Measurements from ENCODE around the gene LINC00237. TPM values are rescaled to one million over a fixed set of nuclear protein-coding genes. Genes with fewer than 3 reads are reported as not detected.

LINC00237 gene
- total and polyA plus RNA-seq, 9 of the 15 experiments (the other 6 are each of a cell fraction or from before 2014, with no cell fraction given): not detected

DNA sequence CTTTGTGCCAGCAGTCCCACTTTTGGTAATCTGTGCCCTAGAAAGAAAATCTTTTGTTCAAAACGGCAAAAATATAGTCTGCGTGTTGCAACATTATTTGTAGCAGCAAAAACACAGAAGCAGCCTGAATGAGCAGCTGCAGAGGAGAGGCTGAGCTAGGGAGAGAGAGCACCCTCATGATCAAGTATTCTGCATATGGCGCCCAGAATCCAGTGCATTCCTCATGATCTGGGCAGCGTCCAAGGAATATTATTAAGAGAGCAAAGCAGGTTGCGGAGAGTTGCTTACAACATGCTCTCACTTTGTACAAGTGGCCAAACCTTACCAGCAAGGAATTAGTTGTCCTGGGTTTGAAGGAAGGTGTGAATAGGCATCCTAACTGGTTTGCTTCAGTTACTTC lies 45.6 kb upstream of the LINC00237 start:
- ChIA-PET CTCF (ENCODE audit: low intra/inter-chr PET ratio) (no interaction called here), POLR2A (interaction anchor here (0.6 to 1.3 kb wide), 3 partner anchors 26 to 117 kb away, joined by 3 to 5 read pairs (median 3); partner anchors contain the start of gene KIZ)
- Histone ChIP-seq H3K9me1 (ENCODE audit: control insufficient read depth, insufficient read depth, low read length) (no peaks in the 10 kb centered on the region), H3K27me3 (ENCODE audit: control insufficient read depth in 2 of 2, insufficient read depth in 2 of 2, low read length in 2 of 2) (no peaks in the 10 kb centered on the region), H3K36me3 (ENCODE audit: control insufficient read depth, insufficient read depth, low read length) (no peaks in the 10 kb centered on the region; the same call in 2 of the 3 replicates), H2AFZ (ENCODE audit: low read depth, low read length) (no peak overlapping the region), H3K79me2 (ENCODE audit: control insufficient read depth, insufficient read depth, low read length) (no peaks in the 10 kb centered on the region), H3K4me1 (replicated peaks in 1 of 2; ENCODE audit: control insufficient read depth in 2 of 2, insufficient read depth in 2 of 2, low read length in 2 of 2) (no peaks in the 10 kb centered on the region; a peak in 1 of 5 replicates), H3K27ac (ENCODE audit: extremely low read depth, low read depth, low read length) (no peak overlapping the region), H3K4me2 (ENCODE audit: insufficient read depth, low read length) (no peak overlapping the region), H4K20me1 (replicated peaks; ENCODE audit: control insufficient read depth, insufficient read depth, low read length) (no peaks in the 10 kb centered on the region), H3K4me3 (no peak overlapping the region), H3K9ac (ENCODE audit: insufficient read depth in 1 of 2, low read depth in 2 of 2, low read length in 2 of 2) (no peak overlapping the region), H3K9me3 (replicated peaks; ENCODE audit: control insufficient read depth, insufficient read depth, low read depth, low read length) (no peaks in the 10 kb centered on the region)
- DNase-seq (ENCODE audit: extremely low read depth in 1 of 4, low spot score in 3 of 4) (no peak), ATAC-seq (no peak), FAIRE-seq (no peak)
- BruUV-seq (replicated peaks): no TSS peak
- intact Hi-C loops (cut with micrococcal nuclease): no loop called here
- 62% methylated on average over 5 of the region's 5 CpGs for WGBS (ENCODE audit: insufficient coverage, low coverage, missing lambda C conversion rate)
- in situ Hi-C loops (cut with MboI): no loop called here
- TF ChIP-seq GTF2A2 (tag; IDR thresholded peaks at IDR 0.05) (no peak), MAZ (CRISPR knock-in tag; conservative IDR thresholded peaks at IDR 0.05 in 1 of 2, IDR thresholded peaks at IDR 0.05 in 1 of 2) (no peak), FOXA3 (CRISPR knock-in tag; conservative IDR thresholded peaks at IDR 0.05 in 1 of 2, IDR thresholded peaks at IDR 0.05 in 1 of 2) (no peak), XRCC3 (IDR thresholded peaks at IDR 0.05) (no peak), PHB (CRISPR knock-in tag; IDR thresholded peaks at IDR 0.05) (no peak), ZNF175 (CRISPR knock-in tag; IDR thresholded peaks at IDR 0.05; ENCODE audit: low read depth) (no peak), PYGO2 (tag; IDR thresholded peaks at IDR 0.05) (no peak), NCOA2 (IDR thresholded peaks at IDR 0.05; ENCODE audit: partially characterized antibody in 2 of 2) (no peak), ZNF121 (CRISPR knock-in tag; conservative IDR thresholded peaks at IDR 0.05) (no peak), SLC30A9 (CRISPR knock-in tag; IDR thresholded peaks at IDR 0.05) (no peak), BMI1 (IDR thresholded peaks at IDR 0.05; ENCODE audit: low read length) (no peak), SP2 (IDR thresholded peaks at IDR 0.05; ENCODE audit: extremely low read depth, low read depth, low read length, poor library complexity, severe bottlenecking) (no peak), STAT5A (IDR thresholded peaks at IDR 0.05; ENCODE audit: borderline replicate concordance, low read length) (no peak)
- TF ChIP-seq, protein P1, sequence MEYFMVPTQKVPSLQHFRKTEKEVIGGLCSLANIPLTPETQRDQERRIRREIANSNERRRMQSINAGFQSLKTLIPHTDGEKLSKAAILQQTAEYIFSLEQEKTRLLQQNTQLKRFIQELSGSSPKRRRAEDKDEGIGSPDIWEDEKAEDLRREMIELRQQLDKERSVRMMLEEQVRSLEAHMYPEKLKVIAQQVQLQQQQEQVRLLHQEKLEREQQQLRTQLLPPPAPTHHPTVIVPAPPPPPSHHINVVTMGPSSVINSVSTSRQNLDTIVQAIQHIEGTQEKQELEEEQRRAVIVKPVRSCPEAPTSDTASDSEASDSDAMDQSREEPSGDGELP (CRISPR knock-in tag; IDR thresholded peaks at IDR 0.05; ENCODE audit: borderline replicate concordance): no peak
- TF ChIP-seq, protein P2, sequence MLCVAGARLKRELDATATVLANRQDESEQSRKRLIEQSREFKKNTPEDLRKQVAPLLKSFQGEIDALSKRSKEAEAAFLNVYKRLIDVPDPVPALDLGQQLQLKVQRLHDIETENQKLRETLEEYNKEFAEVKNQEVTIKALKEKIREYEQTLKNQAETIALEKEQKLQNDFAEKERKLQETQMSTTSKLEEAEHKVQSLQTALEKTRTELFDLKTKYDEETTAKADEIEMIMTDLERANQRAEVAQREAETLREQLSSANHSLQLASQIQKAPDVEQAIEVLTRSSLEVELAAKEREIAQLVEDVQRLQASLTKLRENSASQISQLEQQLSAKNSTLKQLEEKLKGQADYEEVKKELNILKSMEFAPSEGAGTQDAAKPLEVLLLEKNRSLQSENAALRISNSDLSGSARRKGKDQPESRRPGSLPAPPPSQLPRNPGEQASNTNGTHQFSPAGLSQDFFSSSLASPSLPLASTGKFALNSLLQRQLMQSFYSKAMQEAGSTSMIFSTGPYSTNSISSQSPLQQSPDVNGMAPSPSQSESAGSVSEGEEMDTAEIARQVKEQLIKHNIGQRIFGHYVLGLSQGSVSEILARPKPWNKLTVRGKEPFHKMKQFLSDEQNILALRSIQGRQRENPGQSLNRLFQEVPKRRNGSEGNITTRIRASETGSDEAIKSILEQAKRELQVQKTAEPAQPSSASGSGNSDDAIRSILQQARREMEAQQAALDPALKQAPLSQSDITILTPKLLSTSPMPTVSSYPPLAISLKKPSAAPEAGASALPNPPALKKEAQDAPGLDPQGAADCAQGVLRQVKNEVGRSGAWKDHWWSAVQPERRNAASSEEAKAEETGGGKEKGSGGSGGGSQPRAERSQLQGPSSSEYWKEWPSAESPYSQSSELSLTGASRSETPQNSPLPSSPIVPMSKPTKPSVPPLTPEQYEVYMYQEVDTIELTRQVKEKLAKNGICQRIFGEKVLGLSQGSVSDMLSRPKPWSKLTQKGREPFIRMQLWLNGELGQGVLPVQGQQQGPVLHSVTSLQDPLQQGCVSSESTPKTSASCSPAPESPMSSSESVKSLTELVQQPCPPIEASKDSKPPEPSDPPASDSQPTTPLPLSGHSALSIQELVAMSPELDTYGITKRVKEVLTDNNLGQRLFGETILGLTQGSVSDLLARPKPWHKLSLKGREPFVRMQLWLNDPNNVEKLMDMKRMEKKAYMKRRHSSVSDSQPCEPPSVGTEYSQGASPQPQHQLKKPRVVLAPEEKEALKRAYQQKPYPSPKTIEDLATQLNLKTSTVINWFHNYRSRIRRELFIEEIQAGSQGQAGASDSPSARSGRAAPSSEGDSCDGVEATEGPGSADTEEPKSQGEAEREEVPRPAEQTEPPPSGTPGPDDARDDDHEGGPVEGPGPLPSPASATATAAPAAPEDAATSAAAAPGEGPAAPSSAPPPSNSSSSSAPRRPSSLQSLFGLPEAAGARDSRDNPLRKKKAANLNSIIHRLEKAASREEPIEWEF (CRISPR knock-in tag; IDR thresholded peaks at IDR 0.05): no peak
- TF ChIP-seq, protein P3, sequence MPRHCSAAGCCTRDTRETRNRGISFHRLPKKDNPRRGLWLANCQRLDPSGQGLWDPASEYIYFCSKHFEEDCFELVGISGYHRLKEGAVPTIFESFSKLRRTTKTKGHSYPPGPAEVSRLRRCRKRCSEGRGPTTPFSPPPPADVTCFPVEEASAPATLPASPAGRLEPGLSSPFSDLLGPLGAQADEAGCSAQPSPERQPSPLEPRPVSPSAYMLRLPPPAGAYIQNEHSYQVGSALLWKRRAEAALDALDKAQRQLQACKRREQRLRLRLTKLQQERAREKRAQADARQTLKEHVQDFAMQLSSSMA (CRISPR knock-in tag; IDR thresholded peaks at IDR 0.05): no peak
